HG02885 (cell line): ENCODE data around the gene GNB1.
"Not testable (repeated sequence)": the region's sequence is repeated elsewhere in the genome, so short reads cannot be mapped to it uniquely, and the experiment has no call there.

ENCODE experiments used
- ATAC-seq: cut with Tn5 transposase; IDR thresholded peaks from one replicate; pipeline ENCODE4 v1.9.1; 2021; ENCODE audit warnings: mild to moderate bottlenecking; ENCODE audit not compliant: unreplicated experiment, poor library complexity

GNB1 gene

DNA sequence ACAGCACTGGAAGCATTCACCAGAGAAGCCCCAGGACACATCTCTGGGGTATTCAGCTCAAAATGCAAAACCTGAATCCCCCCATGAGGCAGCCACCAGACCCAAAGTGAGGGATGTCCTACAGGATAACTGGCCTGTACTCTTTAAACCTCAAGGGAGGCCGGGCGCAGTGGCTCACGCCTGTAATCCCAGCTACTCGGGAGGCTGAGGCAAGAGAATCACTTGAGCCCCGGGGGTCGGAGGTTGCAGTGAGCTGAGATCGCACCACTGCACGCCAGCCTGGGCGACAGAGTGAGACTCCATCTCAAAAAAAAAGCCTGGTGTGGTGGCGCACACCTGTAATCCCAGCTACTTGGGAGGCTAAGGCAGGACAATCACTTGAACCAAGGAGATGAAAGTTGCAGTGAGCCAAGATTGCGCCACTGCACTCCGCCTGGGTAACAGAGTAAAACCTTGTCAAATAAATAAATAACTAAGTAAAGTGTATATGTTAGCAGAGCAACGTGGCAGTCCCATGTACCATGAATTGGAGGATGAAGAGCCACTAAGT lies 29.1 kb downstream of the GNB1 start:
- ATAC-seq, result not testable (repeated sequence)

DNA sequence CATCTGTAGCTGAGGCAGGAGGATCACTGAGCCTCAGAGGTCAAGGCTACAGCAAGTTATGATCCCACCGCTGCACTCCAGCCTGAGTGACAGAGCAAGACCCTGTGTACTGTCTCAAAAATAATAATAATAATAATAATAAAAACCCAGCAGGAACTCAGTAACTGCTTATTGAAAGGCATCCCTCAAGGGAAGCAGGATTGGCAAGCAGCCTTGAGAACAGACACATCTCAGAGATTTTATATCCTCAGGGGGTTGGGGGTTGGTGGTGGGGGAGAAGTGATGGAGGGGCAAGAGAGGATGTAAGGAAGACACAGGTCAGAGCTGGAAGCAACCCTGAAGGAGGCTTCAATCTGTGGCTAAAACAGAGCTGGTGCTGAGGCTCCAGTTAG lies 29.6 kb downstream of the GNB1 start:
- ATAC-seq, result no peak

DNA sequence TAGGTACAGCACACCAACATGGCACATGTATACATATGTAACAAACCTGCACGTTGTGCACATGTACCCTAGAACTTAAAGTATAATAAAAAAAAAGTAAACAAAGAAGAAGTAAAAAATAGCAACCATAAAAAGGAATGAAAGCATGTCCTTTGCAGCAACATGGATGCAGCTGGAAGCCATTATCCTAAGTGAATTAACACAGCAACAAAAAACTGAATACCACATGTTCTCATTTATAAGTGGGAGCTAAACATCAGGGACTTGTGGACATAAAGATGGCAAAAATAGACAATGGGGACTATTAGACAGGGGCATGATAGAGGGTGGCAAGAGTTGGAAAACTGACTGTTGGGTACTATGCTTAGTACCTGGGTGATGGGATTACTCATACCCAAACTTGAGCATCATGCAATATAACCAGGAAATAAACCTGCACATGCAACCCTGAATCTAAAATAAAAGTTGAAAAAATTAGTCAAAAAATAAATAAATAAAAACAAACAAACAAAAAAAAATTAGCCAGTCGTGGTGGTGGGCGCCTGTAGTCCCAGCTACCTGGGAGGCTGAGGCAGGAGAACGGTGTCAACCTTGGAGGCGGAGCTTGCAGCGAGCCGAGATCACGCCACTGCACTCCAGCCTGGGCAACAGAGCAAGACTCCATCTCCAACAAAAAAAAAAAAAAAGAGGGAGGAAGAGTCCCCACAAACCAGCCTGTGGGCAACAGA lies 30.8 kb downstream of the GNB1 start:
- not testable (repeated sequence) for ATAC-seq

DNA sequence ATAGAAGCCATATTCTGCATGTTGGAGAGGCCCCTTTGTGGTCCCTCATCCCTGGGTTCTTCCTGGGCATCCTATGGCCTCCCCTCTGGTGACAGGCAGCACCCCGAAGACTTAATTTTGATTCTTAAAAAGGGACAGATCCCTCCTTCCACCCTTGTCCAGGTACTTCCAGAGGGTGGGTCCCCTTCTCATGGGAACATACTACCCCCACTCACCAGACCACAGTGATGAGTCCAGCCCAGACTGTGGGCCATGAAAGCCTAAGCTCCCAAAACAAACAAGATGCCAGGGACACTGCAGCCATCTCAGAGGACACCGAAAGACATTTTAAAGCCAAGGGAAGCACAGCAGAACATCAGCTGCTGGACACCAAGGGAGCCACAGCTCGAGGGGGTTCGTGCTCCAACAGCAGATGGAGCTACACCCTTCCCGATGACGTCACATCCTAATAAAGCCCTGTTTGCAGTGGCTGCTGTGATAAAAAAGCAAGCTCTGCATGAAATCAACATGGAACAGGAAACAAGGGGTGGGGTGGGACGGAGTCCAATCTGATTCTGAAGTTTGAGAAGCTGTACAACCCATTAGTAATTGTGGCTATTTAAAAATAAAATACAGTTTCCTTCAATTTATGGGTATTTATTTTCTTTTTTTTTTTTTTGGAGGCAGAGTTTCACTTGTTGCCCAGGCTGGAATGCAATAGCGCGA lies 32.4 kb downstream of the GNB1 start:
- no peak for ATAC-seq

DNA sequence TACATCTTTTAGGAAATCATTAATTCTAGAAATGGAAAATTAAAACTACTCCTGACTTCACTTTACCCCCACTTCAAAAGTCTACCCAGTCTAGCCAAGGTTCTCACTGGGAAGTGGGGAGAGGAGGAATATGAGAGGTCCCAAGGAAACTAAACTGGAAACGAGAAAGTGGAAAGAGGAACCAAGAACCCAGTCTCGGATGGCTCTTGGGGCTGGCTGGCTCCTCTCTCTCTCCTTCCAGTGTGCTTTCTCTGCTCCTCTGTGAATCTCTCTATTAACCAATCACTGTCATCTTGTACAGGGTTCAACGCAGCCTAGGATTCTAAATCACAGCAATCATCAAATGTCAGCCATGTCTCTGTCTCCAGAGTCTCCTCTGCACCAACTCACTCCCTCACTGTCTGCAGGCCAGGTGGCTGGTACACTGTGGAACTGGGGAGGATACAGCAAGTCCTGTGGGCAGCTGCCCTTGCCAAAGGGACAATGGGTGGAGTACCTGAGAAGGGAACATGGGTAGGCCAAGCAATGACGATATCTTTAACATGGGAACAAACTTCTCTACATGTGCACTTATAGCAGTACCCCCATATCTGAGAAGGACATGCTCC lies 33.7 kb downstream of the GNB1 start:
- no peak for ATAC-seq

DNA sequence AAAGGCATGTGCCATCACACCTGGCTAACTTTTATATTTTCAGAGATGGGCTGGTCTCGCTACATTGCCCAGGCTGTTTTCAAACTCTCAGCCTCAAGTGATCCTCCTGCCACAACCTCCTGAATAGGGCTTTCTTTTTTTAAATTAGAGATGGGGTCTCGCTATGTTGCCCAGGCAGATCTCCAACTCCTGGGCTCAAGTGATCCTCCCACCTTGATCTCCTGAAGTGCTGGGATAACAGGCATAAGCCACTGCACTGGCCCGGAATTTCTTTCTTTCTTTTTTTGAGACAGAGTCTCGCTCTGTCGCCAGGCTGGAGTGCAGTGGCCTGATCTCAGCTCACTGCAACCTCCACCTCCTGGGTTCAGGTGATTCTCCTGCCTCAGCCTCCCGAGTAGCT lies 34.7 kb downstream of the GNB1 start:
- ATAC-seq, result not testable (repeated sequence)

DNA sequence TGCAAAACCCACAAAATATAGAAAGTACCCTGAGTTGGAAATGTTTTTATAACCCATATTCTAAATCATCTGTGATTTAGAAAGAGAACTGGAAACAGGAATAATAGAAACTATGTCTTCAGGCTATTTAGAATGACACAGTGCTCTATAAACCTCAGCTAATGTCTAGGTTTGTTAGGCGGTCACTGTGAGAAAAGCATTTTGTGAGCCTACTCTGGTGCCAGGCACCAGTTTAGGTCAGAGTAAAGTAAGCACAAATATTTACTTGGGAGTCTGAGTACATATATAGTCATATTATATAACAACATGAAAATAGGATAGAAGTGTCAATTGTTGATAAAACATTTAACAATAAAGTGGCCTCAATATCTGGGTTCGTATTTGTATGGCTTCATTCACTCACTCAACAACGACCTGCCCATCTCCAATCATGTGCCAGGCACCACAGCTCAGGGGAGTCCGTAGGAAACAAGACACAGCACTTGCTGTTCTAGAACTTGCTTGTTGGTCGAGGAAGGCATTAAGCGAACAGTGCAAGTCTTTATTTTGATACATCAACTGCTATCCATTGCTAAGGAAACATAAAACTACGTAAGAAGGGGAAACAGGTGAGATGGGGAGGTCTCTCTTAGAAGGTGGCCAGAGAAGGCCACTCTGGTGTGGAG lies 37.2 kb downstream of the GNB1 start:
- no peak for ATAC-seq

DNA sequence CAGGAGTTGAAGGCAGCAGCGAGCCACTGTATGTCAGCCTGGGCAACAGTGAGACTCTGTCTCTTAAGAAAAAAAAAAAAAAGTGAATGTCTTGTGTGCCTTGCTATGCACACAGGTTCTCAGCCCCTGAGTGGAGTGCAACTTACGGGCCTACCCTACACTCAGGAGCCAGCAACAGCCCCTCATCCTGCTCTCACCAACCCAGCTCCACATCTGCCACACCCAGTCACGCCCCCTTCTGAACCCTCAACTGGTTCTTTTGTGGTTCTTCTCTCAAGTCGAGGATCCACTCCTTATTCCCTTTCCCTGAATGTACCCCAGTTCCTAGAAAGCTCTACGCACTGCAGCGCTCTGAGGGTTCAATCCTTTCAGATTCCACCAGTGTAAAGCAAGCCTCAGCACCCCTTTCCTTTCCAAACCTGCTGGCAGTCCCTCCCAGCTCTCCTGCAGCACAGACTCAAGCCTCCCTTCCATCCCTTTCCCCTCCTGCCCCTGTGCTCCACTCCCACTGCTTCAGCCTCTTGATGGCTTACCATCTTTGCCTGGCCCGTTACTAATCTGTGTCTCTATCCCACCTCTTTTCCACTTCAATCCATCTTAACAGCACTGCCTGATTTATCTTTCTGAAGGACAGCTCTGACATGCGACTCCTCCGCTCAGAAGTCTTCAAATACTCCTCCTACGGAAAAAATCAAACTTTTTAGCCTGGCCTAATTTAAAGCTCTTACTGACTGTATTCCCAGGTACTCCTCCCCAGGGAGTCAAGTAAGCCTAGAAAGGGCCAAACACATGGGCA lies 38.1 kb downstream of the GNB1 start:
- ATAC-seq, result no peak

DNA sequence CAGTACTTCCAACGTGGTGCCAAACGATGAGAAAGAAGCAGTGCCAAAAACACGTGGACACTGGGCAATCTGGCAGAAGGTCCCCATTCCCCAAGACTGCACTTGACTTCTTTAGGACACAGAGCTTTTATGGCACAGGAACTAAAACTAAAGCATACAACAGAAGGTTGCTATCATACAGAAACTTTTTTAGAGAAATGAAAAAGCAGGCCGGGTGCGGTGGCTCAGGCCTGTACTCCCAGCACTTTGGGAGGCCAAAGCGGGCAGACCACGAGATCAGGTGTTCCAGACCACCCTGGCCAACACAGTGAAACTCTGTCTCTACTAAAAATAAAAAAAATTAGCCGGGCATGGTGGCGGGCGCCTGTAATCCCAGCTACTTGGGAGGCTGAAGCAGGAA lies 43.0 kb downstream of the GNB1 start:
- ATAC-seq, result no peak

DNA sequence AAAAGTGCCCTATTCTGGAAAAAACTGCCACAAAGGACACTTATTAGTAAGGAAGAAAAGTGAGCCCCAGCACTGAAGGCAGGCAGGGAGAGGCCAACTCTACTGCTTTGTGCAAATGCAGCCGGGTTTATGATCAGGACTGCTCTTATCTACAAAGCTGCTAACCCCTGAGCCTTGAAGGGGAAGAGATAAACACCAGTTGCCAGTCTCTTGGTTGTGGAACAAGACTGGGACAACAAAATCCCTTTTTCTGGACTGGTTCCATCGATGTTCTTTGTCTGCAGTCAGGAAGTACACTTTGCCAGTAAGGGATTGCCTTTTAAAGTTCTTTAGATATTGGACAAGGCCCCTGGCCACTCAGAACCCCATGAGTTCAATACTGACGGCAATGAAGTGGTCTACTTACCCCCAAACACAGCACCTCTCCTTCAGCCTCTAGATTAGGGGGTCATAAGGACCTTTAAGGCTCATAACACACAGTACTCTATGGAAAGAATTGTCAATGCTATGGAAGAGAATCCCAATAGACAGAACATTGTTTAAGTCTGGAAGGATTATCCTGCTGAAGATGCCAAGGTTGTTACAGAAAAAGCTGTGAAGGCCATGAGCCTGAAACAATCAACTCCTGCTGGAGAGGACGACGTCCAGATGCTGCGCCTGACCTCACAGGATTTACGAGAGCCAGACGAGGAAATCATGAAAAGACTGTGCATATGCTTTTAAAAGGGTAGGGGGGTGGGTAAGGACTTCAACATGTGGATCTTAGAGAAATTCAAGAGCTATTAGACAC lies 43.6 kb downstream of the GNB1 start:
- ATAC-seq, result no peak

DNA sequence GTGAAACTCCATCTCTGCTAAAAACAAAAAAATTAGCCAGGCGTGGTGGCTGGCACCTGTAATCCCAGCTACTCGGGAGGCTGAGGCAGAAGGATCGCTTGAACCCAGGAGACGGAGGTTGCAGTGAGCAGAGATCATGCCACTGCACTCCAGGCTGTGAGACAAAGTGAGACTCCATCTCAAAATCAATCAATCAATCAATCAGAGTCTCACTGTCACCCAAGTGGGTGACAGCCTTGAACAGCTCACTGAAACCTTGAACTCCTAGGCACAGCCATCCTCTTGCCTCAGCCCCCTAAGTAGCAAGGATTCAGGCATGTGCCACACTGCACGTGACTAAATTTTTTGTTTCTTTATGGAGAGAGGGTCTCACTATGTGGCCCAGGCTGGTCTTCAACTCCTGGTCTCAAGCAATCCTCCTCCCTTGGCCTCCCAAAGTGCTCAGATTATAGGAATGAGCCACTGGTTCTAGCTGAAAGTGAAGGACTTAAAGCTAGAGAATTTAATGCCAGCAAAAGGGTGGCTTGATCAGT lies 44.4 kb downstream of the GNB1 start:
- no peak for ATAC-seq

DNA sequence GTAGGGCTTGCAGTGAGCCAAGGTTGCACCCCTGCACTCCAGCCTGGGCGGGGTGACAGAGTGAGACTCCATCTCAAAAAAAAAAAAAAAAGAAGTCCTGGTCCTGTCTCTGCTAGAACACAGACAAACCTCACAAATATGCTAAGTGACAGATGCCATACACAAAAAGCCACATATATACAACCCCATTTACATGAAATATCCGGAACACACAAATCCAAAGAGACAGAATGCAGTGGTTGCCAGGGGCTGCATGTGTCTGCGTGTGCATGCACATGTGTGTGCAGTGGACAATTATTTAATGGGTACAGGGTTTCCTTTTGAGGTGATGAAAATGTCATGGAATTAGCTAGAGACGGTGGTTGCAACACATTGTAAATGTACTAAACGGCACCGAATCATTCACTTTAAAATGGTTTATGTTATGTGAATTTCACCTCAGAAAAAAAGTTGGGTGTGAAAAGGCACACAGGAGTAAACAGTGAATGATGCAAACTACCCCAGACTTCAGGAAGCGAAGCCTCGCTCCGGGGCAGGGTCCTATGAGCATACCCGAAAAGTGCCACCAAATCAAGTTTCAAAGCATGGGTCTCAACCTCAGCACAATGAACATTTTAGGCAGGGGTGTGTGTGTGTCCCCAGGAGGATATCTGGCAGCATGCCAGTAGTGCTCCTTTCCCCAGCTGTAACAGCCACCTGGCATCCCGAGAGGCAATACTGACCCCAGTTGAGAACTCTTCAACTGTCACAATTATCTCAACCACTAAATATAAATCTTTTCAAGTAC lies 48.3 kb downstream of the GNB1 start:
- no peak for ATAC-seq

DNA sequence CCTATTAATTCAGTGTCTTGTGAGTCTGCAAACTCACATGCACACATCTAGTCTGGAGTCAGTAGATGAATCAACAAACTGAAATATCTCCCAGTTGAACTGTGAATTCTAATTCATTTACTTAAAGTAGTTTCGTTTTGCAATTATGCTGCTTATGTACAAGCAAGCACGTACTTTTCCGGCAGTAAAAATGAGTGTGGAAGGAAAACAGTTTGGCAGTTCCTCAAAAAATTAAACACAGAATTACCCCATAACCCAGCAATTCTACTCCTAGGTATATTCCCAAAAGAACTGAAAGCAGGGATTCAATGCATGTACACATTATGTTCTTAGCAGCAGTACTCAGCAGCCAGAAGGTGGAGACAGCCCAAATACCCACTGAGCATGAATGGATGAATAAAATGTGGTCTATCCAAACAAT lies 49.3 kb downstream of the GNB1 start:
- ATAC-seq, result no peak

DNA sequence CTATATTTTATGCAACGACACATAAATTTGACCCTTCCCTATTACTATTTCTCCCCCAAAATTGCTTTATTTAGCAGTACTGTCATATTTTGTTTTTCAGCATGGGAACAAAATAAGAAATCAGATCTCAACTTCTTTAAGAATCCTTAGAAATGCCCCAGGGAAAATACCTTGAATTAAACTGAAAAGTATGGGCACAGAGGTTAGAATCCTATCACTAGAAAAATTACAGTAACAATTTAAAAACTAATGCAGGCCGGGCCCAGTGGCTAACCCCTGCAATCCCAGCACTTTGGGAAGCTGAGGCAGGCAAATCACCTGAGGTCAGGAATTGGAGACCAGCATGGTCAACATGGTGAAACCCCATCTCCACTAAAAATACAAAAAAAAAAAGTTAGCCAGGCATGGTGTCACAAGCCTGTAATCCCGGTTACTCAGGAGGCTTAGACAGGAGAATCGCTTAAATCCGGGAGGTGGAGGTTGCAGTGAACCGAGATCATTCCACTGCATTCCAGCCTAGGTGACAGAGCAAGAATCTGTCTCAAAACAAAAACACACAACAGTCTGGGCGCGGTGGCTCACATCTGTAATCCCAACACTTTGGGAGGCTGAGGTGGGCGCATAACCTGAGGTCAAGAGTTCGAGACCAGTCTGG lies 51.4 kb downstream of the GNB1 start:
- no peak for ATAC-seq

DNA sequence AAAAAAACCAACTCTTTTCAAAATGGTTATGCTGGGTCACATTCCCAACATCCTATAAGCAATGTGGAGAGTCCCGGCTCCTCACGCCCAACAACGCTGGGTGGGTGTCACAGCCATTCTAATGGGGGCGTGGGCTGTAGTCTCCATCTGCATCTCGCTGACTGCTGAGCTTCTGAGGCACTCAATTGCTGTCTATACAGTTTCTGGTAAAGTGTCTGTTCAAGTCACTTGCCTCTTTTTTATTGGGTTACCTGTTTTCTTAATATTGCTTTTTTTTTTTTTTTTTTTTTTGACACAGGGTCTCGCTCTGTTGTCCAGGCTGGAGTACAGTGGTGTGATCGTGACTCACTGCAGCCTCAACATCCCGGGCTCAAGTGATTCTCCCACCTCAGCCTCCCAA lies 54.8 kb downstream of the GNB1 start:
- ATAC-seq, result no peak

DNA sequence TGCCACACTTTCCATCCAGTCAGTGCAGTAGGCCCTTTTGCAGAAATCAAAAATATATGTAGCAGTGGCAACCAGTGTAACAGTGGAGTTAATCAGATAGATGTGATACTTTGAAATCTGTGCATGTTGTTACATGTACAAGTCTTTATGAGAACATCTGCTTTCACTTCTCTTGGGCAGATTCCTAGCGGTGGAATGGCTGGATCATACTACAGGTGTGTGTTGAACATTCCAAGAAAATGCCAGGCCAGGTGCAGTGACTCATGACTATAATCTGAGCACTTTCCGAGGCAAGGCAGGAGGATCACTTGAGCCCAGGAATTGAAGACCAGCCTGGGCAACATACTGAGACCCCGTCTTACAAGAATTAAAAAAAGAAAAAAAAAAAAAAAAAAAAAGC lies 55.3 kb downstream of the GNB1 start:
- ATAC-seq, result no peak

DNA sequence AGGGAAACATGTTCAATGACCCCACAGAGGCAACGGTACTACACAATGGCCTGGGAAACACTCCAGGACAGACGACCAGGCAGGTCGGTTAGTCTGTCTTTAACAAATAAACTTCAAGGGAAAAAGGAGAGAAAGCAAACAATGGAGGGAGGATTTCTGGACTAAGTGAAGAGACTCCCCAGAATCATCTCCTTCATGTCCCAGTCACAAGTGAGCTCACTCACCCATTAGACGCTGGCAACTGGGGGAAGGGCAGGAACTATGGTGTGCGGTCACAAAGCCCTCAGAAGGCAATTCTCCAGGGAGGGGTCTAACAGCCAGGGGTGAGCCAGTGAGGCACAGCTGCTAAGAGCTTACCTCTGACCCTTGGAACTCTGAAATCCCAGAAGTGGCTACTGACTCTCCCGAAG lies 57.0 kb downstream of the GNB1 start:
- ATAC-seq, result no peak

DNA sequence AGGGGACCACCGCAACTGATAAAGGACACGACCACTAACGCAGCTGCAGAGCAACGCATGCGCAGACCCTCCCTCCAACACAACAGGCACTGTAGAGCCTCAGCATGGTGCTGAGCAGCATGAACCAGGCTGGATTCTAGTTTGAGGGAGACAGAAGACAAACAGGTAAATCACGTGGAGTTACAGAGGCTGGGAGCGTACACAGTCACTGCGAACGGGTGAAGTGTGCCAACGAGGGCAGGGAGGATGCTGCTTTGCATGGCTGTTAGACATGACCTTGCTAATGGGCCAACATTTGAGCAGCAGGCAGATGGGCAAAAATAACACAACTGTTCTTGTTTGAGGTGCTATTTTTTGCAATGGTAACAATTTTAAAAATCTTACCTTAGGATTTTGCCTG lies 57.4 kb downstream of the GNB1 start:
- no peak for ATAC-seq
